Activated B cell treated with CpG ODN at 0.5 μM for 24 hours (primary cell): ENCODE results near the gene PSMF1. TPM values are rescaled to one million over a fixed set of nuclear protein-coding genes. Genes with fewer than 3 reads are reported as not detected.
"Not testable (repeated sequence)": the region's sequence is repeated elsewhere in the genome, so short reads cannot be mapped to it uniquely, and the experiment has no call there.

ENCODE experiments used
- ATAC-seq: fragments of 200-7000 bp; cut with Tn5 transposase; one replicate; pipeline ENCODE4 v1.10.0; 2021; ENCODE audit warnings: low read depth, mild to moderate bottlenecking, moderate library complexity
- CTCF ChIA-PET: fragments of 350-600 bp; sonication (Branson Sonifier 250); formaldehyde crosslinking; loops from one replicate; lab custom pipeline; 2021; ENCODE audit warnings: antibody characterized with exemption; lab: Charles Lee
- POLR2A ChIA-PET: fragments of 350-600 bp; sonication (Branson Sonifier 250); formaldehyde crosslinking; loops from one replicate; lab custom pipeline; 2021; ENCODE audit warnings: antibody characterized with exemption; lab: Charles Lee
- DNase-seq: peaks from one replicate; pipeline ENCODE4 v3.0.0; 2022
- H3K27ac Mint-ChIP-seq: one replicate; pipeline ENCODE4 v1.8.0; 2020; ENCODE audit warnings: mixed read lengths
- H3K27me3 Mint-ChIP-seq: one replicate; pipeline ENCODE4 v1.8.0; 2021; ENCODE audit warnings: mixed read lengths
- H3K36me3 Mint-ChIP-seq: one replicate; pipeline ENCODE4 v1.8.0; 2021; ENCODE audit warnings: low read depth, mixed read lengths
- H3K4me1 Mint-ChIP-seq: one replicate; pipeline ENCODE4 v1.8.0; 2021; ENCODE audit warnings: mixed read lengths
- H3K4me3 Mint-ChIP-seq: one replicate; pipeline ENCODE4 v1.8.0; 2020; ENCODE audit warnings: mild to moderate bottlenecking, mixed read lengths
- H3K9me3 Mint-ChIP-seq: one replicate; pipeline ENCODE4 v1.8.0; 2020; ENCODE audit warnings: mixed read lengths
- CTCF ChIP-seq: fragments of 200-600 bp; IDR thresholded peaks from one replicate; pipeline ENCODE4 v1.8.0; 2022; ENCODE audit warnings: antibody characterized with exemption, mild to moderate bottlenecking
- intact Hi-C: fragments of 100-400 bp; cut with micrococcal nuclease; formaldehyde crosslinking; loops from one replicate; pipeline ENCODE4 v1.15.1; 2024
- total RNA-seq: library from RNA; stranded (reverse); gene quantifications from 2 replicates; pipeline ENCODE4 v1.2.3, GENCODE V29; 2022

The PSMF1 gene
- total RNA-seq, 1 donor from 2014 or later = 130 TPM

- Mint-ChIP-seq H3K27me3 (no peaks in the 10 kb centered on the region), H3K4me3 (no peak overlapping the region), H3K4me1 (peaks cover 20% of the 10 kb centered on the region), H3K36me3 (peaks cover 94% of the 10 kb centered on the region), H3K9me3 (peaks cover 4% of the 10 kb centered on the region), H3K27ac (no peak overlapping the region)
- TF ChIP-seq CTCF = no peak
- ChIA-PET CTCF (no interaction called here), POLR2A (no interaction called here)
- intact Hi-C loops = no loop called here
- DNase-seq = no peak
- no peak for ATAC-seq
Observed at GRCh38 chr20:1134355-1134754, 16.0 kb downstream of the PSMF1 start.

GRCh38 chr20:1134836-1135235, 16.4 kb downstream of the PSMF1 start:
- DNase-seq (no peak), ATAC-seq (no peak)
- Mint-ChIP-seq H3K27me3 (no peaks in the 10 kb centered on the region), H3K36me3 (peaks cover 91% of the 10 kb centered on the region), H3K4me1 (peaks cover 20% of the 10 kb centered on the region), H3K9me3 (peaks cover 4% of the 10 kb centered on the region), H3K4me3 (no peak overlapping the region), H3K27ac (no peak overlapping the region)
- intact Hi-C loops = no loop called here
- ChIA-PET POLR2A (no interaction called here), CTCF (no interaction called here)
- no peak for TF ChIP-seq CTCF

GRCh38 chr20:1137236-1137635, 18.8 kb downstream of the PSMF1 start:
- POLR2A ChIA-PET = no interaction called here
- H3K9me3 Mint-ChIP-seq = peaks cover 4% of the 10 kb centered on the region
- ATAC-seq (no peak), DNase-seq (no peak)
- CTCF ChIA-PET = no interaction called here
- H3K4me1 Mint-ChIP-seq = peaks cover 8% of the 10 kb centered on the region
- H3K36me3 Mint-ChIP-seq = peaks cover 88% of the 10 kb centered on the region
- no peak for TF ChIP-seq CTCF
- no peaks in the 10 kb centered on the region for H3K27me3 Mint-ChIP-seq
- no peak overlapping the region for H3K4me3 Mint-ChIP-seq
- no peak overlapping the region for H3K27ac Mint-ChIP-seq
- intact Hi-C loops = no loop called here

- CTCF ChIA-PET = no interaction called here
- ATAC-seq (no peak), DNase-seq (no peak)
- Mint-ChIP-seq H3K4me3 (no peak overlapping the region), H3K4me1 (peaks cover 5% of the 10 kb centered on the region), H3K9me3 (no peaks in the 10 kb centered on the region), H3K36me3 (peaks cover 88% of the 10 kb centered on the region), H3K27me3 (no peaks in the 10 kb centered on the region), H3K27ac (no peak overlapping the region)
- intact Hi-C loops = no loop called here
- POLR2A ChIA-PET = no interaction called here
- no peak for TF ChIP-seq CTCF
Observed at GRCh38 chr20:1144401-1145172, 26.2 kb downstream of the PSMF1 start.

GRCh38 chr20:1146957-1147356, 28.6 kb downstream of the PSMF1 start:
- H3K36me3 Mint-ChIP-seq = peaks cover 85% of the 10 kb centered on the region
- H3K27me3 Mint-ChIP-seq = no peaks in the 10 kb centered on the region
- H3K27ac Mint-ChIP-seq = no peak overlapping the region
- ChIA-PET POLR2A (no interaction called here), CTCF (no interaction called here)
- no peak overlapping the region for H3K4me3 Mint-ChIP-seq
- no peaks in the 10 kb centered on the region for H3K9me3 Mint-ChIP-seq
- H3K4me1 Mint-ChIP-seq = peaks cover 5% of the 10 kb centered on the region
- no peak for TF ChIP-seq CTCF
- ATAC-seq (no peak), DNase-seq (no peak)
- intact Hi-C loops = no loop called here

- H3K27me3 Mint-ChIP-seq, H3K4me1 Mint-ChIP-seq, ATAC-seq, H3K9me3 Mint-ChIP-seq, DNase-seq, POLR2A ChIA-PET, H3K4me3 Mint-ChIP-seq, H3K27ac Mint-ChIP-seq, CTCF ChIA-PET, intact Hi-C loops: not testable (repeated sequence)
- peaks cover 83% of the 10 kb centered on the region for H3K36me3 Mint-ChIP-seq
Observed at GRCh38 chr20:1149812-1150211, 31.4 kb downstream of the PSMF1 start.
